ENCODE data around the gene NEURL2.
A peak's percentile ranks its signal among the peaks of the same experiment; 100 is the strongest.

NEURL2 gene

GRCh38 chr20:45867136-45867818 lies 23.7 kb downstream of the NEURL2 start:
- no peak for DNase-seq

GRCh38 chr20:45866454-45866853 lies 24.6 kb downstream of the NEURL2 start:
- no peak for DNase-seq

DNA sequence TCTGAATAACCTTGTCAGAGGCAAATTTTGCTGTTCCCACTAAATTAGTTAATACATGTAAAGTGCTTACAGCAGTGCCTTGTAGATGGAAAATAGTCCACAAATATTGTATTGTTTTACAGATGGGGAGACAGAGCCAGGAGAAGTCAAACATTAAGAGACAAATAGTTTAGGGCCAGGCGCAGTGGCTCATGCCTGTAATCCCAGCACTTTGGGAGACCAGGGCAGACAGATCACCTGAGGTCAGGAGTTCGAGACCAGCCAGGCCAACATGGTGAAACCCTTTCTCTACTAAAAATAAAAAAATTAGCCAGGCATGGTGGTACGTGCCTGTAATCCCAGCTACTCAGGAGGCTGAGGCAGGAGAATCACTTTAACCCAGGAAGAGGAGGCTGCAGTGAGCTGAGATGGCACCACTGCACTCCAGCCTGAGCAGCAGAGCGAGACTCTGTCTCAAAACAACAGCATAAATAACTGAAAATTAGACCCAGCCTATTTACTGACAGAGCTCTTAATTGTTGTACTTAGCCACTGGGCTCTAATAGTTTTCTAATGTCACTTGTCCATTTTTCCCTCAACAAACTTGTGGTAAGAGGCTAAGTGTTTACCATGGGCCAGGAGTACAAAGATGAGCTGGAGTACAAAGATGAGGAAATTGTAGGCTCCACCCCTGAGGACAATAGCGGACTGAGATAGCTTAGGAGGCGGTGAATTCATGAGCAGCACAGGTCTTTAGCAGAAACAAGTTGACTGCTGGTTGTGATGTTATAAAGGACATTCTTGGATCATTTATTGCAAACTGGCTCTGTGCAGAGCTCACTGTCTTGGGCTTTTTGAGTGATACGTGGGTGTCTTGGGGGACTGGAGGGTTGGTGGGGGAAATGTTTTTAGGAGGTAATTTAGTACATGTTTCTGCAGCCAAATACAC lies 27.2 kb downstream of the NEURL2 start:
- no peak for DNase-seq

DNA sequence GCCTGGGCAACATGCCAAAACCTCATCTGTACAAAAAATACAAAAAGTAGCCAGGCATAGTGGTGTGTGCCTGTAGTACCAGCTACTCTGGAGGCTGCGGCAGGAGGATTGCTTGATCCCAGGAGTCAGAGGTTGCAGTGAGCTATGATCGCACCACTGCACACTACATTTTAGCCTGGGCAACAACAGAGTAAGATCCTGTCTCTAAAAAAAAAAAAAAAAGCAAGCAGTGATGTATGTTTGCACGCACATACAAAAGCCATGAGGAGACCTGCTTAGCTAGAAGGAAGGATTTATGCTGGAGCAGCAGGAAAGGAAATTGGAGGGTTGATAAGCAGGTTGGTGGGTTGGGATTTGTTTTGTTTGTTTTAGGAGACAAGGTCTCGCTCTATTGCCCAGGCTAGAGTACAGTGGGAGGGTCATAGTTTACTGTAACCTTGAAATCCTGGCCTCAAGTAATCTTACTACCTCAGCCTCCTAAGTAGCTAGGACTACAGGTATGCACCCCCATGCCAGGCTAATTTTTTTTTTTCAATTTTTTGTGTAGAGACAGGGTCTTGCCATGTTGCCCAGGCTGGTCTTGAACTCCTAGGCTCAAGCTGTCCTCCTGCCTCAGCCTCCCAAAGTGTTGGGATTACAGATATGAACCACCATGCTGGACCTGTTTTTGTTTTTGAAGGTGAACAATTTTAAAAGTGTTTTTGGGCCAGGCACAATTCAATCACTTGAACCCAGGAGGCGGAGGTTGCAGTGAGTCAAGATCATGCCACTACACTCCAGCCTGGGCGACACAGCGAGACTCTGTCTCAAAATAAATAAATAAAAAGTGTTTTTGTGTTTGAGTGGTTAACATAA lies 29.6 kb downstream of the NEURL2 start:
- DNase-seq = no peak

DNA sequence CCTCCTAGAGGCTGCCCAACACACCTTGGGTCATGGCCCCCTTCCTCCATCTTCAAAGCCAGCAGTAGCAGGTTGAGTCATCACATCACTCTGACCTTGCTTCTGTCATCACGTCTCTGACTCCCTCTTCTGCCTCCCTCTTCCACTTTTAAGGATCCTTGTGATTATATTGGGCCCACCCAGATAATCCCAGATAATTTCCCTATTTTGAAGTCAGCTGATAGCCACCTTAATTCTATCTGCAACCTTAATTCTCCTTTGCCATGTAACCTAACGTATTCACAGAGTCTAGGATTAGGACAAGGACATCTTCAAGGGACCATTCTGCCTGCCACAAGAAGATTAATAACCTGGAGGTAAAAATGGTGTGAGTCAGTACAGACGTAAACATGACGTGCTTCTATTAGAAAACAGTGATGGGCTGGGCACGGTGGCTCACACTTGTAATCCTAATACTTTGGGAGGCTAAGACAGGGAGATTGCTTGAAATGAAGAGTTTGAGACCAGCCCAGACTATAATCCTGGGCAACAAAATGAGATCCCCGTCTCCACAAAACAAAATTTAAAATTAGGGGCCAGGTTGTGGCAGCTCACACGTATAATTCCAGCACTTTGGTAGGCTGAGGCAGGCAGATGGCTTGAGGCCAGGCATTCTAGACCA lies 30.3 kb downstream of the NEURL2 start:
- no peak for DNase-seq

GRCh38 chr20:45859916-45860315 lies 31.1 kb downstream of the NEURL2 start:
- no peak for DNase-seq

- DNase-seq = peak; percentile 54 to 60
These were observed 33.2 kb downstream of the NEURL2 start for GRCh38 chr20:45857882-45858216.

GRCh38 chr20:45857114-45857881 lies 33.7 kb downstream of the NEURL2 start, which contains the start of the genes ACOT8 and ZSWIM3:
ACOT8 (minus strand) TSS chr20:45857392; CDS start chr20:45857315, 77 bp downstream.
ZSWIM3 (plus strand) TSS chr20:45857614; CDS start chr20:45857826, 212 bp downstream.
- peak; percentile 89 to 93 for DNase-seq

DNA sequence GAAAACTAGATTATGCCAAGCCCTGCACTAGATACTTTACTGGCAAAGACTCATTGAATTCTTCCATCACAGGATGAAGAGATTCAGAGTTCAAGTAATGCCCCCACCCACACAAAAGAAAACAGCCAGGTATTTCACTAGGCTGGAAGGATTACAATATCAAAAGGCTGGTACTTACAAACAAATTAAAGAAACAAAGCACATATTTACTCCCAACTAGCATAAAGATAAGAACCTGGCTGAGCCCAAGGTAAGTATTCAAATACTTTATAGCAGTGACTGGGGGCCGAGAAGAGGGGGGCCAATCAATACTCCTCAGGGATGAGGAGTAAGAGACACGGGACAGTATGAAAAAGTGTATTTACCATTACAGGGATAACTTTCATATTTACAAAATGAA lies 37.5 kb downstream of the NEURL2 start:
- DNase-seq = no peak

- DNase-seq = no peak
These were observed 38.7 kb downstream of the NEURL2 start for GRCh38 chr20:45852326-45852725.

DNA sequence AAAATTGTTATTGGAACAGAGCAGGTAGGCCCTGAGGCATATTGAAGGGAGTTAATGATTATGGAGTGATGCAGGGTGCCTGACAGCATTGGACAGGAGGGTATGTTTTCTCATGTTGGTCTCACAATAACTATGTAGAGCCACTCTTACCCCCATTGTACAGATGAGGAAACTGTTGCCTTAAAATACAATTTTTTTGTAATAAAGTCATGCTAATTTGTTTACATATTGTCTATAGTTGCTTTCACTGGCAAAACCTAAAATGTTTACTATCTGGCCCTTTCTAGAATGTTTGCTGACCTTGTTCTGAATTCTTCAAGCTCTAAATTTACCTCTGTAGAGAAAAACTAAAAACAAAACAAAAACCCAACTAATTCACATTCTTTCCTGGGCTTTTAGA lies 39.5 kb downstream of the NEURL2 start:
- DNase-seq = no peak

DNA sequence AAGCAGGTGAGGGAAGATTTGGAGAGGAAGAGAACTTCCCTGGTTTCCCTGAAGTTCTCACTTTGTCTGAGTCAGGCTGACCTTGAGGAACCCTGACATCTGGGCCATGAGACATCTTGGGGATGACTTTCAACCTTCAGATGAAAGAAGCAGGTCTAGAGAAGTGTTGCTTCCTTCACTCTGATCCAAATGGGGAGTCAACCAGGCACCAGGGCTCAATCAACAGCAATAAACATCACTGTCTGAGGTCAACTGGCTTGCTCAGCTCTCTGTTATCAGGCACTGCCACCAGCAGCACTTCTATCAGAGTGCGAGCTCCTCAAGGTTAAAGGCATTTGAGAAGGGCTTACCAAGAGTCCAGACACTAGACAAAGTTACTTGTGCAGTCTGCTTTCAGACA lies 40.1 kb downstream of the NEURL2 start:
- DNase-seq = no peak

DNA sequence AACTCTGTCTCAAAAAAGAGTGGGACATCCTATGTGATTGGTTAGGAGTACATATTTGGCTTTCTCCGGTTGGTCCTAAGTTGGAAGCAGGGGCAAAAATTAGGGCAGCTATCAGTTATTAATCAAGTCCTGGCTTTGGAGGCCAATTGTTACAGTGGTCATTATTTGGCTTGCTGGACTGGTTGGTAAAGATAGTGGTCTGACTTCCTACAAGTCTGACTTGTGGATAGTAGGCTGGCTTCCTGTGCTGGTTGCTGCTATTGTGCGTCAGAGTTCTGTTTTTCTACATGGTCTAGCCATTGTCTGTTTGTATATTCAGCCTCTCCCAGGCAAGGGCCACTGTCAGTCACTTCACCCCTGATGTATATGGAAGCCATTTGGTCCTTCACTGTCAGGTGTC lies 40.8 kb downstream of the NEURL2 start:
- DNase-seq = no peak

GRCh38 chr20:45848969-45849582 lies 41.9 kb downstream of the NEURL2 start:
- no peak for DNase-seq

DNA sequence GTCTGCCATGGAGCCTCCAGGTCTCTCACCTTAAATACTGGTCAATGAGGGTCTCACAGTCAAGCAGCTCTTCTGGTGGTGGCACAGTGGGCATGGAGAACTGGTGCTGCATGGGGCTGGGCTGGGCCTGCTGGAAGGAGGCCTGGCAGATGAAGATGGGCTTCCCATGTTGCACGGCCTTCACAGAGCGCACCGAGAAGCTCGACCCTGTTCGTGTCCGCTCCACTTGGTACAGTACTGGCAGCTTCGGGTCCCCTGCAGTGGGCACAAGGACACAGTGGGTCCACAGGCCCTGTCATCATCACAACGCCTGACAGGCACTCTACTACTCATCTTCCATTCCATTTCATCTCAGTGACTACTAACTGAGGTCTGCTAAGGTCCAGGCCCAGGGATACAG lies 42.6 kb downstream of the NEURL2 start:
- DNase-seq = no peak

DNA sequence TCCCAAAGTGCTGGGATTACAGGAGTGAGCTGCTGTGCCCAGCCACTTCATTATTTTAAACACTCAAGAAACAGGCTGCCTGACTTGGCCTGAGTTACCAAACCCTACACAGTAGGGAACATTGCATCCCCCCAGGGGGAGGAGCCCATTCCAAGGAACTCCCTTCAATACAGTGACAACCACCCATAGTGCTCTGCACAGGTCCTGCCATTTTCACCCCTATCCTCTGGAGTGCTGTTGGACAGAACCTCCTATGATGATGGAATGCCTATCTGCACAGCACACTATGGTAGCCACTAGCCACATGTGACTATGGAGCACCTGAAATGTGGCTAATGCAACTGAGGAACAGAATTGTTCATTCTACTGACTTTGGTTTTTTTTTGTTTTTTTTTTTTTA lies 45.6 kb downstream of the NEURL2 start:
- no peak for DNase-seq

DNA sequence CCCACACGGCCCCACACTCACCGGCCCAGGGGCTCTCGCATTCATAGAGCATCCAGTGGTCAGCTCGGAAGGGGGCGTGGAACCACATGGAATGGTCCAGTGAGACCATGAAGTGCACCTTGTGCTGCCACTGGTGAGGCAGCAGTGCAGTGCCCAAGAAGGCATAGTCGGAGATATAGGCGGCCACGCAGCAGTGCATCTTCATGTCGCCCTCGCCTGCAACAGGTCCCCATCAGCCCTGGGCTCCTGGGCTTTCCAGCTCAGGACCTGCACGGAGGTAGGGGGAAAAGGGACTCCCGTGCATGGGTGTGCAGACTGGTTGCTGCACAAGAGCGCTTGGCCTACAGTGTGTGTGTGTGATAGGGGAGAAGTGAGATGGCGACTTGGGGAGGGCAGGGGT lies 47.5 kb downstream of the NEURL2 start:
- no peak for DNase-seq

DNA sequence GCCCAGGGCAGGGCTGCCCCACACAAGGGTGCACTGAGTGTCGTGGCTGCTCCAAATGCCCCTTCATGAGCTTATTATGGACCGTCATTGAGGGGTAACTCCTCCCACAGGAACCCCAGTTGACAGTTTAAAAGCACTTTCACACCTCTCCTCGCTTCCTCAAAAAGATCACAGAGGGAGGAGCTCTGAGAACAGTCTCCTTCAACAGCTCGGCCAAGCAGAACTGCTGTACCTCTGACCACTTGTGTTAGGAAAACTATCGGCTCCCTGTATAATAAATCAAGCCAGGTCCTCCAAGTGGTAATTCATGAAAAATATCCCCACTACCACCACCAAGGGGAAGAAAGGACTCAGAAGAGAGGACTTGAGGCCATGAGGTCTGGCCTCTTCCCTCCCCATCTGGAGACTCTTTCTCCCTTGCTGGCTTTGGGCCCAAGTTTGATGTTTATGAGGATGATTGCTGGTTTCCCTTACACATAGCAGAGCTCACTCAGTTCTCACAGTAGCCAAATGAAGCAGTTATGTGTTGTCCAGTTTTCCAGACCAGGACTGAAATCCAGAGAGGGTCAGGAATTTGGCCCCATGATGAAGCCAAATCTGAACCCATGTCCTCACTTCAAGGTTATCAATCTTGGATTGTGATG lies 48.7 kb downstream of the NEURL2 start:
- no peak for DNase-seq

DNA sequence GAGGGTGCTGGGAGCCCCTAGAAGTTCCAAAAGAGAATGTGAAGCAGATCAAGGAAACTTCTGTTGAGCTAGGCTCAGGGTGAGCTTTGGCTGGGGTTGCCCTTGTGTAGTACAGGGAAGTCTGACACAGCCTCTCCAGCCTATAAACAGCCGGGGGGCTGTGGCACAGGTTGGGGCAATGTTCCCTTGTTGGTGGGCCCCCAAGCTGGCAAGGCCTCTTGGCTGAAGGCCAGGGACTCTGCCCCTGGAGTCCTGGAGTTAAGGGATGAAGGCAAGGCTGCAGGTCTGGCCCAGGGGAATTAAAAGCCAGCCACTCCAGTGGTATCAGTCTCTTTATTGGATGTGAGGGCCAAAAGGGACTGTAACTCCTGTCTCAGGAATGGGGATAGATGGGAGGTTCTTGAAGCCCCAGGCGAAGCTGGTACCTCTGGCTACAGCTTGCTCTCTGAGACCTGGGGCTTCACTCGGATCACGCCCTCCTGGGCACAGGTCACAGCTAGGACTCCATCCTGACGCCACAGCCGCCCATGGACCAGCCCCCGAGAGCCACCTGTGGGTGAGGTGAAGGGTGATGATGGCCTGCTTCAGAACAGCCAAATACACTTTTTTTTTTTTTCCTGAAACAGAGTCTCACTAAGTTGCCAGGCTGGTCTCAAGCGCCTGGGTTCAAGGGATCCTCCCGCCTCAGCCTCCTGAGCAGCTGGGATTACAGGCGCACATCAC lies 49.4 kb downstream of the NEURL2 start:
- no peak for DNase-seq

DNA sequence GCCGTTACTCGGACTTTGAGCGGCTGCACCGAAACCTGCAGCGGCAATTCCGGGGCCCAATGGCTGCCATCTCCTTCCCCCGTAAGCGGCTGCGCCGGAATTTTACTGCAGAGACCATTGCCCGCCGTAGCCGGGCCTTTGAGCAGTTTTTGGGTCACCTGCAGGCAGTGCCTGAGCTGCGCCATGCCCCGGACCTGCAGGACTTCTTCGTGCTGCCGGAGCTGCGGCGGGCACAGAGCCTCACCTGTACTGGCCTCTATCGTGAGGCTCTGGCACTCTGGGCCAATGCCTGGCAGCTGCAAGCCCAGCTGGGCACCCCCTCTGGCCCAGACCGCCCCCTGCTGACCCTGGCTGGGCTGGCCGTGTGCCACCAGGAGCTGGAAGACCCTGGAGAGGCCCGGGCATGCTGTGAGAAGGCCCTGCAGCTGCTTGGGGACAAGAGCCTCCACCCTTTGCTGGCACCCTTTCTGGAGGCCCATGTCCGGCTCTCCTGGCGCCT lies 50.3 kb downstream of the NEURL2 start:
- DNase-seq = no peak

Data from activated CD4-positive, alpha-beta T cell treated with anti-CD3 and anti-CD28 coated beads, Interleukin-2, amount 50 U/mL, for 48 hours (primary cell).